Breast epithelium (tissue), 3 donors: ENCODE results near the gene APBA1.

Source experiments
- POLR2A ChIP-seq: fragments of 450-650 bp; IDR thresholded peaks from one replicate; pipeline ENCODE4 v1.6.1; 2016; ENCODE audit warnings: antibody characterized with exemption, mild to moderate bottlenecking, moderate library complexity
- POLR2AphosphoS5 ChIP-seq, 3 donors: sonication (generic); formaldehyde crosslinking; IDR thresholded peaks; one replicate each; pipeline ENCODE4 v1.6.1; 2017; ENCODE audit warnings: antibody characterized with exemption in 3 of 3
- TF ChIP-seq, protein P1 (sequence below), 3 donors: fragments of 450-650 bp; IDR thresholded peaks; one replicate each; pipeline ENCODE4 v1.5.1; 2016 to 2017; ENCODE audit warnings: antibody characterized with exemption in 3 of 3, mild to moderate bottlenecking in 3 of 3, moderate library complexity in 3 of 3

DNA sequence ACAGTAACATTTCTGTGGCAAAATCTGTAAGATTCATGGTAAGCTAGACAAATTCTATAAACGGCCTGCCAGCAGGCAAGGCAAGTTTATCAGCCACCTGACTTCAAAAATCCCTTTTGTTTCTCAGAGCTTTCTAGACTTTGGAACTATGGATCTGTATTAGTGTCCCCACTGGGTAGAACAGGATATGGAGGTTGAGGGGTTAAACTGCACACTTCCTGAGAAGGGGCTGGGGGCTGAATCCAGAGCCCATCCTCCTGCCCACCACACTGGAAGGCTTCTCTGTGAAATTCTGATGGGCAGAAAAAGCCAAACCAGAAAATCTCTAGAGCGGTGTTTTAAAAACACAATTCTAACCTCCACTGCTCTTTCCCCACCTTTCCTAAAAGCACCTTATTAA lies 218.4 kb downstream of the APBA1 start:
- TF ChIP-seq, protein P1, sequence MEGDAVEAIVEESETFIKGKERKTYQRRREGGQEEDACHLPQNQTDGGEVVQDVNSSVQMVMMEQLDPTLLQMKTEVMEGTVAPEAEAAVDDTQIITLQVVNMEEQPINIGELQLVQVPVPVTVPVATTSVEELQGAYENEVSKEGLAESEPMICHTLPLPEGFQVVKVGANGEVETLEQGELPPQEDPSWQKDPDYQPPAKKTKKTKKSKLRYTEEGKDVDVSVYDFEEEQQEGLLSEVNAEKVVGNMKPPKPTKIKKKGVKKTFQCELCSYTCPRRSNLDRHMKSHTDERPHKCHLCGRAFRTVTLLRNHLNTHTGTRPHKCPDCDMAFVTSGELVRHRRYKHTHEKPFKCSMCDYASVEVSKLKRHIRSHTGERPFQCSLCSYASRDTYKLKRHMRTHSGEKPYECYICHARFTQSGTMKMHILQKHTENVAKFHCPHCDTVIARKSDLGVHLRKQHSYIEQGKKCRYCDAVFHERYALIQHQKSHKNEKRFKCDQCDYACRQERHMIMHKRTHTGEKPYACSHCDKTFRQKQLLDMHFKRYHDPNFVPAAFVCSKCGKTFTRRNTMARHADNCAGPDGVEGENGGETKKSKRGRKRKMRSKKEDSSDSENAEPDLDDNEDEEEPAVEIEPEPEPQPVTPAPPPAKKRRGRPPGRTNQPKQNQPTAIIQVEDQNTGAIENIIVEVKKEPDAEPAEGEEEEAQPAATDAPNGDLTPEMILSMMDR (IDR thresholded peaks at IDR 0.05), result no peak
- TF ChIP-seq POLR2AphosphoS5 (IDR thresholded peaks at IDR 0.05) (no peak), POLR2A (no peak)
